ENCODE measurements around the gene IL15RA. TPM values are rescaled to one million over a fixed set of nuclear protein-coding genes. Genes with fewer than 3 reads are reported as not detected.

The IL15RA gene
- total and polyA plus RNA-seq, 4 donors, result 13.2 to 67.7 (median 32.7) TPM

DNA sequence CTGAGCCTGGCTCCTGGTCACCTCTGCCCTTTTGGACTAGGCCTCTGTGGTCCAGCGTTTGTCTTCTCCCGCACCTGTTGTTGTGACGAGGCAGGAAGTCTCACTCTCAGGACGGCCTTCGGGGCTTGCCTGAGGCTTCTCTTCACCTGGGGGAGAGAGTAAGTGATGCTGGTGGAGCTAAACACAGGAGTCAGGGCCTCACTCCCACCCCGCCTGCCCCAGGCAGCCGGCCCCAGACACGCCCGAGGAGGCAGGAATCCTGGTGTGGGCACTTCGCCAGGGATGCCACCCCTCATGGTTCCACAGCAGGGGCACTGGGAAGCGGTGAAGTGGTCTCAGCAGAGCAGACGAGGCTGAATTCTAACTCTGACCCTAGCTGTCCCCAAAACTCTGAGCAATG lies 42.5 kb upstream of the IL15RA start:
- Histone ChIP-seq H3K9me3 (ENCODE audit: control insufficient read depth in 4 of 4, insufficient read depth in 3 of 4, low read length in 3 of 4) (no peaks in the 10 kb centered on the region), H3K4me1 (ENCODE audit: control insufficient read depth in 5 of 5, insufficient read depth in 5 of 5, low read length in 5 of 5) (peaks cover 0 to 7% (median 4%) of the 10 kb centered on the region in 5 donors), H3K4me3 (no peak overlapping the region), H3K27me3 (ENCODE audit: control insufficient read depth in 3 of 3, insufficient read depth in 3 of 3, low read length in 2 of 3) (peaks cover 0 to 2% (median 0%) of the 10 kb centered on the region in 3 donors), H3K27ac (ENCODE audit: low read depth in 1 of 2, low read length in 1 of 2) (no peak overlapping the region), H3K9ac (ENCODE audit: insufficient read depth in 1 of 2, low read length in 2 of 2) (no peak overlapping the region), H3K36me3 (ENCODE audit: control insufficient read depth in 4 of 4, insufficient read depth in 4 of 4, low read length in 4 of 4) (no peaks in the 10 kb centered on the region)
- TF ChIP-seq, protein P1, sequence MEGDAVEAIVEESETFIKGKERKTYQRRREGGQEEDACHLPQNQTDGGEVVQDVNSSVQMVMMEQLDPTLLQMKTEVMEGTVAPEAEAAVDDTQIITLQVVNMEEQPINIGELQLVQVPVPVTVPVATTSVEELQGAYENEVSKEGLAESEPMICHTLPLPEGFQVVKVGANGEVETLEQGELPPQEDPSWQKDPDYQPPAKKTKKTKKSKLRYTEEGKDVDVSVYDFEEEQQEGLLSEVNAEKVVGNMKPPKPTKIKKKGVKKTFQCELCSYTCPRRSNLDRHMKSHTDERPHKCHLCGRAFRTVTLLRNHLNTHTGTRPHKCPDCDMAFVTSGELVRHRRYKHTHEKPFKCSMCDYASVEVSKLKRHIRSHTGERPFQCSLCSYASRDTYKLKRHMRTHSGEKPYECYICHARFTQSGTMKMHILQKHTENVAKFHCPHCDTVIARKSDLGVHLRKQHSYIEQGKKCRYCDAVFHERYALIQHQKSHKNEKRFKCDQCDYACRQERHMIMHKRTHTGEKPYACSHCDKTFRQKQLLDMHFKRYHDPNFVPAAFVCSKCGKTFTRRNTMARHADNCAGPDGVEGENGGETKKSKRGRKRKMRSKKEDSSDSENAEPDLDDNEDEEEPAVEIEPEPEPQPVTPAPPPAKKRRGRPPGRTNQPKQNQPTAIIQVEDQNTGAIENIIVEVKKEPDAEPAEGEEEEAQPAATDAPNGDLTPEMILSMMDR (IDR thresholded peaks at IDR 0.05; ENCODE audit: control extremely low read depth, extremely low read depth), result no peak
- no peak for DNase-seq
- WGBS, 2 donors, result 90 to 93% methylated on average over 12 of the region's 12 CpGs
- ATAC-seq (ENCODE audit: insufficient read depth, low FRiP score), result no peak

DNA sequence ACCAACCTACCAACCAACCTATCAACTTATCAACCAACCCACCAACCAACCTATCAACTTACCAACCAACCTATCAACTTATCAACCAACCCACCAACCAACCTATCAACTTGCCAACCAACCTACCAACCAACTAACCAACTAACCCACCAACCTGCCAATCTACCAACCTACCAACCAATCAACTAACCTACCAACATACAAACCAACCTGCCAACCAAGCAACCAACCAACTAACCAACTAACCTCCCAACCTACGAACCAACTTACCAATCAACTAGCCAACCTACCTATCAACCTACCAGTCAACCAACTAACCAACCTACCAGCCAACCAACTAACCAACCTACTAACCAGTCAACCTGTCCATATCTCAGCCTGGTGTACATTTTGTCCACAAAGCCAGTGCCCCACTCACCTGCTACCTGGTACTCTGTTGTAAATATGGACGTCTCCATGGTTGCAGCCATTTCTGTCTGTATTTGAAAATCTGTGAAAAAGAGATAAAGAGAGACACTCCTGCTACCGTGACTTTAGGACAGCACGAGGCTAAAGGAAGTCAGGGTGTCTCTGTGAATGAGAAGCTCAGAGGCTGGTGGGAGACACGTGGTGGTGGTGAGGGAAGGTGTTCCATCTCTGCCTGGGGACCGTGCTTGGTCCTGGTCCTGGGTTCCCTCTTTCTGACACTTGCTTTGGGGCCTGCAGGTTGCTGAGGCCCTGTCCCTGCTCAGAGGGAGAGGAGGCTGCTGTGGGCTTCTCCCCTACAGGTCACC lies 41.9 kb upstream of the IL15RA start:
- Histone ChIP-seq H3K4me3 (no peak overlapping the region), H3K9ac (ENCODE audit: insufficient read depth in 1 of 2, low read length in 2 of 2) (no peak overlapping the region), H3K27ac (ENCODE audit: low read depth in 1 of 2, low read length in 1 of 2) (peak overlapping the region in 1 of 2 donors; percentile 84), H3K36me3 (ENCODE audit: control insufficient read depth in 4 of 4, insufficient read depth in 4 of 4, low read length in 4 of 4) (no peaks in the 10 kb centered on the region), H3K27me3 (ENCODE audit: control insufficient read depth in 3 of 3, insufficient read depth in 3 of 3, low read length in 2 of 3) (no peaks in the 10 kb centered on the region), H3K4me1 (ENCODE audit: control insufficient read depth in 5 of 5, insufficient read depth in 5 of 5, low read length in 5 of 5) (peaks cover 0 to 7% (median 4%) of the 10 kb centered on the region in 5 donors), H3K9me3 (ENCODE audit: control insufficient read depth in 4 of 4, insufficient read depth in 3 of 4, low read length in 3 of 4) (no peaks in the 10 kb centered on the region)
- 87 to 89% methylated on average over 6 of the region's 6 CpGs for whole genome bisulfite sequencing, 2 donors
- no peak for DNase-seq
- no peak for ATAC-seq (ENCODE audit: insufficient read depth, low FRiP score)
- TF ChIP-seq, protein P1 (IDR thresholded peaks at IDR 0.05; ENCODE audit: control extremely low read depth, extremely low read depth), result no peak

DNA sequence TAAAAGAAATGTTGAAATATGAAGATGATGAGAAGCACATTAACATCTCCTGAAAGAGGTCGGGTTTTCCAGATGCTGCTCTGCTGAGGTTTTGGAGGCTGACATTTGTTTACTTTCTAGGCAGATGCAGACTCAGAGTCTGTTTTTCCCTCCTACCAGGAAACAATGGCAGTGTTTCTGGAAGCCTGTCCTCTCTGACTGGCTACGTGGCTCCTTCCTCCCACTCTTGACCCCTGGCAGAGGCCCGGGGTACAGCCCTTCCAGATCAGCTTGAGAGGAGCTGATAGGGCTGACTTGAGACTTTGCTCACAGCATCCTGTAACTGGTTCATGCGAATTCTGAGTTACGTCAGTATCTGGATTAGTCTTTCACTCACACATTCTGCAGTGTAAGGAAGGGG lies 41.1 kb upstream of the IL15RA start:
- Histone ChIP-seq H3K9ac (ENCODE audit: insufficient read depth in 1 of 2, low read length in 2 of 2) (no peak overlapping the region), H3K27ac (ENCODE audit: low read depth in 1 of 2, low read length in 1 of 2) (peak overlapping the region in 1 of 2 donors; percentile 84), H3K36me3 (ENCODE audit: control insufficient read depth in 4 of 4, insufficient read depth in 4 of 4, low read length in 4 of 4) (no peaks in the 10 kb centered on the region), H3K9me3 (ENCODE audit: control insufficient read depth in 4 of 4, insufficient read depth in 3 of 4, low read length in 3 of 4) (no peaks in the 10 kb centered on the region), H3K4me1 (ENCODE audit: control insufficient read depth in 5 of 5, insufficient read depth in 5 of 5, low read length in 5 of 5) (peaks cover 0 to 7% (median 4%) of the 10 kb centered on the region in 5 donors), H3K4me3 (no peak overlapping the region), H3K27me3 (ENCODE audit: control insufficient read depth in 3 of 3, insufficient read depth in 3 of 3, low read length in 2 of 3) (no peaks in the 10 kb centered on the region)
- ATAC-seq (ENCODE audit: insufficient read depth, low FRiP score), result no peak
- 39 to 70% methylated on average over 5 of the region's 5 CpGs for WGBS, 2 donors
- DNase-seq, result peak; percentile 32 to 62 (median 50)
- TF ChIP-seq, protein P1 (IDR thresholded peaks at IDR 0.05; ENCODE audit: control extremely low read depth, extremely low read depth), result no peak

Measured in lung (tissue), 12 donors.